HEK293T (cell line): Measurements from ENCODE around the gene ZDHHC1.
A peak's percentile ranks its signal among the peaks of the same experiment; 100 is the strongest.

Experiments
- CTCF ChIA-PET: fragments of 350-600 bp; formaldehyde crosslinking; extraction: SDS; loops from one replicate; lab custom pipeline; 2021; ENCODE audit warnings: antibody characterized with exemption, inconsistent platforms; lab: Yijun Ruan, JAX
- POLR2A ChIA-PET: fragments of 350-600 bp; formaldehyde crosslinking; extraction: SDS; loops from one replicate; lab custom pipeline; 2020; ENCODE audit warnings: antibody characterized with exemption, inconsistent platforms; lab: Yijun Ruan, JAX
- DNase-seq: peaks from one replicate; pipeline ENCODE4 v3.0.0; 2012; ENCODE audit warnings: mixed read lengths; ENCODE audit errors: extremely low spot score
- ARNT ChIP-seq: fragments of 450-650 bp; IDR thresholded peaks from 2 replicates; pipeline ENCODE4 v1.6.1; 2017; ENCODE audit warnings: mild to moderate bottlenecking
- BHLHE40 ChIP-seq: fragments of 450-650 bp; IDR thresholded peaks from 2 replicates; pipeline ENCODE4 v1.6.1; 2016; ENCODE audit warnings: mild to moderate bottlenecking, moderate library complexity, borderline replicate concordance
- CTBP1 ChIP-seq: fragments of 450-650 bp; IDR thresholded peaks from 2 replicates; pipeline ENCODE4 v1.6.1; 2016; ENCODE audit warnings: borderline replicate concordance
- ELF4 ChIP-seq: fragments of 450-650 bp; IDR thresholded peaks from 2 replicates; pipeline ENCODE4 v1.6.1; 2017; ENCODE audit warnings: antibody characterized with exemption
- FOXA1 ChIP-seq: fragments of 450-650 bp; IDR thresholded peaks from 2 replicates; pipeline ENCODE4 v1.6.1; 2016; ENCODE audit warnings: mild to moderate bottlenecking
- FOXK2 ChIP-seq: fragments of 450-650 bp; IDR thresholded peaks from 2 replicates; pipeline ENCODE4 v1.6.1; 2016; ENCODE audit warnings: mild to moderate bottlenecking
- FOXM1 ChIP-seq: fragments of 450-650 bp; IDR thresholded peaks from 2 replicates; pipeline ENCODE4 v1.6.1; 2017; ENCODE audit warnings: mild to moderate bottlenecking, borderline replicate concordance
- HDGF ChIP-seq: fragments of 450-650 bp; IDR thresholded peaks from 2 replicates; pipeline ENCODE4 v1.6.1; 2017; ENCODE audit warnings: antibody characterized with exemption, borderline replicate concordance
- L3MBTL2 ChIP-seq: fragments of 450-650 bp; conservative IDR thresholded peaks from 2 replicates; pipeline ENCODE4 v1.6.1; 2016; ENCODE audit warnings: mild to moderate bottlenecking
- LEF1 ChIP-seq: fragments of 450-650 bp; IDR thresholded peaks from 2 replicates; pipeline ENCODE4 v1.6.1; 2017; ENCODE audit warnings: mild to moderate bottlenecking, borderline replicate concordance
- NFRKB ChIP-seq: fragments of 450-650 bp; IDR thresholded peaks from 2 replicates; pipeline ENCODE4 v1.6.1; 2016; ENCODE audit warnings: mild to moderate bottlenecking, moderate library complexity
- PKNOX1 ChIP-seq: fragments of 450-650 bp; IDR thresholded peaks from 2 replicates; pipeline ENCODE4 v1.6.1; 2016
- SP1 ChIP-seq: fragments of 450-650 bp; IDR thresholded peaks from 2 replicates; pipeline ENCODE4 v1.6.1; 2017
- SUZ12 ChIP-seq: fragments of 450-650 bp; IDR thresholded peaks from 2 replicates; pipeline ENCODE4 v1.6.1; 2016; ENCODE audit warnings: mild to moderate bottlenecking
- TARDBP ChIP-seq: fragments of 450-650 bp; IDR thresholded peaks from 2 replicates; pipeline ENCODE4 v1.6.1; 2016
- ZNF384 ChIP-seq: fragments of 450-650 bp; IDR thresholded peaks from 2 replicates; pipeline ENCODE4 v1.6.1; 2016

ZDHHC1 gene

GRCh38 chr16:67397036-67397801 is 19.1 kb downstream of the ZDHHC1 start:
- POLR2A ChIA-PET, result no interaction called here
- CTCF ChIA-PET, result no interaction called here

GRCh38 chr16:67396159-67397035 is 19.9 kb downstream of the ZDHHC1 start:
- peak; percentile 43 for DNase-seq
- ChIA-PET POLR2A (no interaction called here), CTCF (interaction anchor here (0.7 kb wide), 1 partner anchor 11 kb away, joined by 4 read pairs; no protein-coding TSS in a partner anchor)
- TF ChIP-seq NFRKB (no peak), FOXA1 (no peak), ZNF384 (no peak), HDGF (no peak), FOXK2 (no peak), PKNOX1 (no peak), ARNT (no peak), LEF1 (no peak), FOXM1 (no peak), SUZ12 (no peak), CTBP1 (no peak), TARDBP (no peak), ELF4 (no peak), BHLHE40 (no peak), L3MBTL2 (no peak), SP1 (no peak)

More at GRCh38 chr16:67397036-67397801, 19.1 kb downstream of the ZDHHC1 start:
- no peak for DNase-seq
- no peak for TF ChIP-seq L3MBTL2

GRCh38 chr16:67395458-67396158 is 20.7 kb downstream of the ZDHHC1 start:
- ChIA-PET CTCF (interaction anchor here (0.7 kb wide), 2 partner anchors 12 to 92 kb away, joined by 3 to 4 read pairs; no protein-coding TSS in a partner anchor), POLR2A (no interaction called here)
- TF ChIP-seq SUZ12 (no peak), HDGF (no peak), SP1 (no peak), NFRKB (no peak)
- no peak for DNase-seq

GRCh38 chr16:67395105-67395457 is 21.2 kb downstream of the ZDHHC1 start:
- ChIA-PET CTCF (interaction anchor here (0.7 kb wide), 1 partner anchor 93 kb away, joined by 3 read pairs; no protein-coding TSS in a partner anchor), POLR2A (no interaction called here)
- TF ChIP-seq CTBP1, result no peak
- no peak for TF ChIP-seq BHLHE40
- TF ChIP-seq ELF4, result no peak
- TF ChIP-seq FOXM1, result no peak
- TF ChIP-seq ZNF384, result no peak
- no peak for TF ChIP-seq HDGF
- TF ChIP-seq PKNOX1, result no peak
- TF ChIP-seq TARDBP, result no peak
- no peak for TF ChIP-seq L3MBTL2
- no peak for TF ChIP-seq FOXA1
- no peak for TF ChIP-seq SUZ12
- no peak for TF ChIP-seq FOXK2
- no peak for TF ChIP-seq SP1
- no peak for TF ChIP-seq NFRKB
- no peak for DNase-seq

- no peak for TF ChIP-seq FOXA1
- no peak for TF ChIP-seq L3MBTL2
- no peak for TF ChIP-seq SUZ12
- no peak for TF ChIP-seq SP1
- TF ChIP-seq FOXK2, result no peak
- no peak for TF ChIP-seq ELF4
- TF ChIP-seq FOXM1, result no peak
- no peak for TF ChIP-seq TARDBP
- TF ChIP-seq ZNF384, result no peak
- no peak for TF ChIP-seq LEF1
- TF ChIP-seq CTBP1, result no peak
- no peak for TF ChIP-seq HDGF
- TF ChIP-seq BHLHE40, result no peak
- TF ChIP-seq NFRKB, result no peak
- TF ChIP-seq PKNOX1, result no peak
- TF ChIP-seq ARNT, result no peak
- no peak for DNase-seq
- POLR2A ChIA-PET, result interaction anchor here (1.0 kb wide), 1 partner anchor 27 kb away, joined by 3 read pairs; no protein-coding TSS in a partner anchor
- CTCF ChIA-PET, result interaction anchor here (3.5 kb wide), 1 partner anchor 14 kb away, joined by 16 read pairs; no protein-coding TSS in a partner anchor
Measured at GRCh38 chr16:67394155-67395104, 21.8 kb downstream of the ZDHHC1 start.
